Tibial artery (tissue), 4 donors: Measurements from ENCODE around the gene APPL2.

Source experiments
- DNase-seq, 2 donors: peaks; one replicate each; pipeline ENCODE4 v3.0.0-alpha.2; 2019
- H3K27ac ChIP-seq, 2 donors: fragments of 200-600 bp; sonication (generic) in 1 of 2; 1 replicate in 1 of 2; 2 replicates in 1 of 2; pipeline ENCODE4 v1.5.1; 2018 to 2019; ENCODE audit warnings: mild to moderate bottlenecking in 1 of 2
- H3K27me3 ChIP-seq, 2 donors: fragments of 200-600 bp; sonication (generic) in 1 of 2; one replicate each; pipeline versions ENCODE4 v1.5.1 to v1.6.0; 2016 to 2019
- H3K36me3 ChIP-seq, 3 donors: fragments of 200-600 bp; sonication (generic) in 2 of 3; one replicate each; pipeline ENCODE4 v1.5.1; 2016 to 2019; ENCODE audit warnings: mild to moderate bottlenecking in 2 of 3
- H3K4me1 ChIP-seq, 4 donors: fragments of 200-600 bp; sonication (generic) in 2 of 4; 1 replicate in 3 of 4; 2 replicates in 1 of 4; pipeline ENCODE4 v1.5.1; 2016 to 2019
- H3K4me3 ChIP-seq, 2 donors: fragments of 200-600 bp; sonication (generic) in 1 of 2; 1 replicate in 1 of 2; 2 replicates in 1 of 2; pipeline ENCODE4 v1.5.1; 2018 to 2019; ENCODE audit warnings: mild to moderate bottlenecking in 2 of 2
- H3K9me3 ChIP-seq, 3 donors: fragments of 200-600 bp; sonication (generic) in 1 of 3; one replicate each; pipeline ENCODE4 v1.5.1; 2016 to 2019
- intact Hi-C: fragments of 100-400 bp; cut with DNase I; formaldehyde crosslinking; loops from one replicate; pipeline ENCODE4 v1.15.0; 2023; ENCODE audit warnings: low total_unique reads
- TF ChIP-seq, protein P1 (sequence below), 2 experiments: fragments of 200-600 bp in 1 of 2; fragments of 450-650 bp in 1 of 2; IDR thresholded peaks; one replicate each; pipeline ENCODE4 v1.5.1; 2017 to 2019; ENCODE audit warnings: antibody characterized with exemption in 2 of 2, mild to moderate bottlenecking in 1 of 2, moderate library complexity in 1 of 2

The APPL2 gene, protein sequence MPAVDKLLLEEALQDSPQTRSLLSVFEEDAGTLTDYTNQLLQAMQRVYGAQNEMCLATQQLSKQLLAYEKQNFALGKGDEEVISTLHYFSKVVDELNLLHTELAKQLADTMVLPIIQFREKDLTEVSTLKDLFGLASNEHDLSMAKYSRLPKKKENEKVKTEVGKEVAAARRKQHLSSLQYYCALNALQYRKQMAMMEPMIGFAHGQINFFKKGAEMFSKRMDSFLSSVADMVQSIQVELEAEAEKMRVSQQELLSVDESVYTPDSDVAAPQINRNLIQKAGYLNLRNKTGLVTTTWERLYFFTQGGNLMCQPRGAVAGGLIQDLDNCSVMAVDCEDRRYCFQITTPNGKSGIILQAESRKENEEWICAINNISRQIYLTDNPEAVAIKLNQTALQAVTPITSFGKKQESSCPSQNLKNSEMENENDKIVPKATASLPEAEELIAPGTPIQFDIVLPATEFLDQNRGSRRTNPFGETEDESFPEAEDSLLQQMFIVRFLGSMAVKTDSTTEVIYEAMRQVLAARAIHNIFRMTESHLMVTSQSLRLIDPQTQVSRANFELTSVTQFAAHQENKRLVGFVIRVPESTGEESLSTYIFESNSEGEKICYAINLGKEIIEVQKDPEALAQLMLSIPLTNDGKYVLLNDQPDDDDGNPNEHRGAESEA

DNA sequence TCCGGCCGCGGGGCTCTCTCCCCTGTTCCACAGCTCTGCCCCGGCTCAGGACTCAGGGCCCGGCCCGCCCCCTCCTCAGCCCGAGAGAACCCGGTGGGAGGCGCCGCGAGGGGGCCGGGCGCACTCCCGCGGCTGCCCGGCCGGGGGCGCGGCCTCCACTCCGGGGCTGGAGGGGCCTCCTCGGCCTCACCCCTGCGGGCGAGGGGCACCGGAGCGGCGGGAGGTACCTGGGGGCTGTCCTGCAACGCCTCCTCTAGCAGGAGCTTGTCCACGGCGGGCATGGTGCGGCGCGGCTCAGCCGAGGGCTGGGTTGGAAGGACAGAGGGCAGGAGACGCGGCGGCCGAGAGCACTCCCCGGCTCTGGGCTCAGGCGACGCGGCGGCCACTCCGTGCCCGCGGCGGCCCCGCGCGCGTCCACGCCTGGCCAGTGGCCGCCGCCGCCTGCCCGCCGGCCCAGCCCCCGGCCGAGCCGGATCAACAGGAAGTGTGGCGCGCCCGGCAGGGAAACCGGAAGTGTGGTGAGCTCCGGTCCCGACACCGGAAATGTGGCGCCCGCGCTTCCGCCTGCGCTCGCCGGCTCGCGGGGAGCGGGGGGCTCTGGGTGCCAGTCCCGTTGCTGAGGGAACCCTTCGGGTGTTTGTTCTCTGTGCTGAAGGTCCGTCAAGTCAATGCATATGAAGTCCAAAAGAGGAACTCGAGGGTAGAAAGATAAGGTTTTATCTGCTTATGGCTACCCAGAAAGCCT, at the start of gene APPL2:
Gene APPL2 (minus strand): TSS at position 443 of the 745 bp plus-strand sequence. CDS start 162 bp downstream, at position 281.
- H3K4me1 ChIP-seq = peaks cover 0 to 47% (median 38%) of the 10 kb centered on the region in 4 donors
- no peaks in the 10 kb centered on the region for H3K27me3 ChIP-seq
- peak within 1 kb of the TSS; percentile 93 to 94 for H3K27ac ChIP-seq
- H3K9me3 ChIP-seq = no peaks in the 10 kb centered on the region
- intact Hi-C loops = no loop called here
- peak; percentile 90 to 95 for DNase-seq
- peak within 1 kb of the TSS; percentile 87 to 93 for H3K4me3 ChIP-seq
- H3K36me3 ChIP-seq = no peaks in the 10 kb centered on the region
- TF ChIP-seq, protein P1, sequence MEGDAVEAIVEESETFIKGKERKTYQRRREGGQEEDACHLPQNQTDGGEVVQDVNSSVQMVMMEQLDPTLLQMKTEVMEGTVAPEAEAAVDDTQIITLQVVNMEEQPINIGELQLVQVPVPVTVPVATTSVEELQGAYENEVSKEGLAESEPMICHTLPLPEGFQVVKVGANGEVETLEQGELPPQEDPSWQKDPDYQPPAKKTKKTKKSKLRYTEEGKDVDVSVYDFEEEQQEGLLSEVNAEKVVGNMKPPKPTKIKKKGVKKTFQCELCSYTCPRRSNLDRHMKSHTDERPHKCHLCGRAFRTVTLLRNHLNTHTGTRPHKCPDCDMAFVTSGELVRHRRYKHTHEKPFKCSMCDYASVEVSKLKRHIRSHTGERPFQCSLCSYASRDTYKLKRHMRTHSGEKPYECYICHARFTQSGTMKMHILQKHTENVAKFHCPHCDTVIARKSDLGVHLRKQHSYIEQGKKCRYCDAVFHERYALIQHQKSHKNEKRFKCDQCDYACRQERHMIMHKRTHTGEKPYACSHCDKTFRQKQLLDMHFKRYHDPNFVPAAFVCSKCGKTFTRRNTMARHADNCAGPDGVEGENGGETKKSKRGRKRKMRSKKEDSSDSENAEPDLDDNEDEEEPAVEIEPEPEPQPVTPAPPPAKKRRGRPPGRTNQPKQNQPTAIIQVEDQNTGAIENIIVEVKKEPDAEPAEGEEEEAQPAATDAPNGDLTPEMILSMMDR (IDR thresholded peaks at IDR 0.05) = peak; percentile 48 to 60

DNA sequence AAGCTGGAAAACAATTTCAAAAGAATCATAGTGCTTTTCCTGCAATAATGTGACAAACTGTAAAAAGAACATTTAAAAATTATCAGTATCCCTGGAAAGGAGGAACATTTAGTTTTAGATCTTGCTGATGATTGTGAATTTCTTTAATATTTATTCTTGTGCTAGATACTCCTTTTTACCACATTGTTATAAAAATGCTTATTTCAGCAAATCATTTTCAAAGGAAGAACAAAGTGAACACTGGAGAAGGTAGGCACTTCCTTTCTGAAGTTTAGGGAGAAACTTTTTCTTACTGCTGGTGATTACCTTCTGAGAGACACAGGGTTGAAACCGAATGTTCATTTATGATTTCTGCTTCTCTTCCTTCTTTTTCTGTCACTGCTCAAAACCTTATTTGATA, 49.4 kb upstream of the APPL2 start:
- no peak for DNase-seq
- no peak overlapping the region for H3K4me3 ChIP-seq
- H3K4me1 ChIP-seq = no peaks in the 10 kb centered on the region
- no peaks in the 10 kb centered on the region for H3K9me3 ChIP-seq
- no peaks in the 10 kb centered on the region for H3K27me3 ChIP-seq
- H3K27ac ChIP-seq = no peak overlapping the region
- H3K36me3 ChIP-seq = no peaks in the 10 kb centered on the region
- TF ChIP-seq, protein P1 (IDR thresholded peaks at IDR 0.05) = no peak
- intact Hi-C loops = no loop called here

DNA sequence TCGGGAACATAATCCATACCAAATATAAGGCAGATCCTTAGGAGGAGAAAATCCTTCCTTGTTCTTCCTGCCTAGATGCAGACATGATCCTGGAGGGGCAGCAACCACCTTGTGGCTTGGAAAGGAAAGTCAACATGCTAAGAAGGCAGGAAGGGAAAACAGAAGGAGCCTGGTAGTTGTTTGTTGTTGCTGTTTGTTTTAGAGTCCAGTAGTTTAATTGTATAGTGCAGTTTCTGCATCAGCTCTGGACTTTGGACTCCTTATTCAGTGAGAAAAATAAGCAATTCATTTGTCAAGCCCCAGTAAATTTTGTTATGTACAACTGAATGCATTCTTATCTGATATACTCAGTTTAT, 45.7 kb upstream of the APPL2 start:
- H3K27ac ChIP-seq = no peak overlapping the region
- TF ChIP-seq, protein P1 (IDR thresholded peaks at IDR 0.05) = no peak
- intact Hi-C loops = no loop called here
- no peak for DNase-seq
- H3K36me3 ChIP-seq = no peaks in the 10 kb centered on the region
- no peak overlapping the region for H3K4me3 ChIP-seq
- H3K9me3 ChIP-seq = no peaks in the 10 kb centered on the region
- H3K27me3 ChIP-seq = no peaks in the 10 kb centered on the region
- H3K4me1 ChIP-seq = peaks cover 0 to 10% (median 2%) of the 10 kb centered on the region in 4 donors

DNA sequence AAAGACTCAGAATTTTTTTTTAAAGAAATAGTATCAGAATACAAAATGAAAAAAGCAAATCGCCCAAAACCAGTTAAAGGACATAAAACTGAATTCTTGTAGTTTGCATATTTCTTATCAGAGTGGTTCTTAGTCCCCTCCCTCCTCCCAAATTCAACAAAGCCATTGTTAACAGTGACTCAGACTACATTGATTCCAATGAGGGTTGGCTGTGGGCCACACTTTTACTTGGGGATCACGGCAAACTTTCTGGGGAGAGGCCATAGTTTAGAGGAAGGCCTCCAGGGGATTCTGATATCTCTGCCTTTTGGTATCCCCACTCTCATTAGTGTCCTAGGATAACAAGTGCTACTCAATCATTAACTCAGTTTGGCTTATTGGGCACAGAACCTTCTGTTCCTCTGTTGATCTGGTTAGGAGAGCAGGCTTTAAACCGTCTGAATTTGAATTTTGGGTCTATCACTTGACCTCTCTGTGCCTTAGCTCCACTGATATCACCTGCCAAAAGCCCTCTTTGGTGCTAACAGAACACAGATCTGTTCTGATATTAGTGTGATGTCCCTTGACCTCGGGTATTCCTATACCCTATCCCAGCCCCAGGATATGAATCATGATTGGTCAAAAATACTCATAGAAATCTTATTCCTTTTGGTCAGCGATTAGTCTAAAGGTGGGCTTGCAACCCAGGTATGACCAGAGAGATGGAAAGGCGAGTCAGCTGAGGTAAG, 45.2 kb upstream of the APPL2 start:
- no peak overlapping the region for H3K27ac ChIP-seq
- peaks cover 0 to 10% (median 2%) of the 10 kb centered on the region in 4 donors for H3K4me1 ChIP-seq
- H3K9me3 ChIP-seq = no peaks in the 10 kb centered on the region
- intact Hi-C loops = no loop called here
- no peak overlapping the region for H3K4me3 ChIP-seq
- H3K27me3 ChIP-seq = no peaks in the 10 kb centered on the region
- DNase-seq = no peak
- TF ChIP-seq, protein P1 (IDR thresholded peaks at IDR 0.05) = no peak
- H3K36me3 ChIP-seq = no peaks in the 10 kb centered on the region

DNA sequence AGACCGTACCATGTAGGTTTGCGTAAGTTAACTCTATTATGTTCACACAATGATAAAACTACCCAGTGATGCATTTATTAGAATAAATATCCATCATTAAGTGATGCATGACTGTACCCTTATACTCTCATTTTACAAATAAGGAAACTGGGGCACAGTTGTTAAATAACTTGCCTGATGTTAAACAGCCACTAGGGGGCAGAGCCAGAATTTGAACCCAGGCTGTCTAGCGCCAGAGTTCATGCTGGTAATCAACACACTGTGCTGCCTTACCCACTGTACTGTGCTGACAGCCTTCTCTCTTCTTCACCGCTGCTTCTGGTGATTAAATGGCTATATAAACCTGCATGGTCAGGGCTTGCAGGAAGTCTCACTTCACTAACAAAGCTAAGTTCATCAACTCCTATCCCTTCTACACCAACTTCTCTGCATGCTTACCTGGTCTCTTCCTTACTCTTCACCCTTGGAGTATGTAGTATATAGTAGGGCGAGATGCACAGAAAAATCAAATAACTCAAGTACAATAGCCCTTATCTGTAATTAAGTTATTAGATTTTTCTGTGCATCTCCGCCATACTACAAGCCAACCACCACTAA, 43.6 kb upstream of the APPL2 start:
- H3K27ac ChIP-seq = no peak overlapping the region
- DNase-seq = no peak
- peaks cover 0 to 10% (median 2%) of the 10 kb centered on the region in 4 donors for H3K4me1 ChIP-seq

More for the DNA sequence above, 43.6 kb upstream of the APPL2 start:
- TF ChIP-seq, protein P1 (IDR thresholded peaks at IDR 0.05) = peak; percentile 46 to 47
- Histone ChIP-seq H3K4me3 (no peak overlapping the region), H3K36me3 (no peaks in the 10 kb centered on the region), H3K27me3 (no peaks in the 10 kb centered on the region), H3K9me3 (no peaks in the 10 kb centered on the region)
- intact Hi-C loops = no loop called here
